ENCODE results near the gene EIF2D. TPM values are rescaled to one million over a fixed set of nuclear protein-coding genes. Genes with fewer than 3 reads are reported as not detected.

The EIF2D gene
- total and polyA plus RNA-seq, 2 of the 8 experiments (the other 6 are each of a cell fraction or from before 2014, with no cell fraction given): 36.1 to 37.1 TPM

DNA sequence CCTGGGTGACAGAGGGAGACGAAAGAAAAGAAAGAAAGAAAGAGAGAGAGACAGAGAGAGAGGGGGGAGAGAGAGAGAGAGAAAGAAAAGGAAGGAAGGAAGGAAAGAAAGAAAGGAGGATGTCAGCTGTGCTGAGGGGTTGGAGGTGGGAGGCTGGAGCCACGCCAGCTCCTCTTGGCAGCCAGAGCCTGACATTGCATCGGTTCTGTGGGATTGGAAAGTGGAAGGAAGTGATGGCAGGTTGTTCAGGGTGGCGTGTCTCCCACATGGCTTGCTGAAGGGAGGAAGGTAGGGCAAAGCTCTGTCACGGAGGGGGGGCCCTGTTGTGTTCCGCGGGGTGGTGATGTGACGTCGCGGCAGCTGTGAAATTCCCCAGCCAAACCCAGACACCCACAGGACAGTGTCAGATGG is 30.7 kb downstream of the EIF2D start:
- Histone ChIP-seq H3K9ac (replicated peaks in 1 of 4; ENCODE audit: extremely low read depth in 1 of 4, low read depth in 3 of 4, low read length in 3 of 4) (no peak overlapping the region), H3K4me2 (ENCODE audit: insufficient read depth in 1 of 2, low read depth in 2 of 2, low read length in 2 of 2) (no peak overlapping the region), H3K23me2 (ENCODE audit: low read depth, low read length) (no peaks in the 10 kb centered on the region), H2AK5ac (ENCODE audit: low read depth, low read length) (no peak overlapping the region), H3K4me1 (replicated peaks in 1 of 4; ENCODE audit: control insufficient read depth in 3 of 4, insufficient read depth in 4 of 4, low read length in 3 of 4) (no peaks in the 10 kb centered on the region), H4K5ac (ENCODE audit: insufficient read length, low read depth, low read length) (no peak overlapping the region), H3K27me3 (replicated peaks in 1 of 4; ENCODE audit: control insufficient read depth in 3 of 4, extremely low read depth in 1 of 4, insufficient read depth in 3 of 4, low read length in 3 of 4) (no peaks in the 10 kb centered on the region), H3K23ac (ENCODE audit: insufficient read length) (no peak overlapping the region), H3K56ac (replicated peaks; ENCODE audit: insufficient read length, low read depth, low read length) (no peak overlapping the region), H2BK5ac (ENCODE audit: low read depth, low read length) (no peak overlapping the region), H3K9me3 (ENCODE audit: insufficient read depth in 2 of 2, low read depth in 1 of 2, low read length in 1 of 2) (no peaks in the 10 kb centered on the region), H4K8ac (ENCODE audit: extremely low read depth, insufficient read depth, low read length) (no peak overlapping the region), H3K79me1 (ENCODE audit: low read depth, low read length) (no peaks in the 10 kb centered on the region), H4K91ac (replicated peaks; ENCODE audit: insufficient read length, low read length) (no peak overlapping the region), H3K27ac (ENCODE audit: low read depth, low read length) (no peak overlapping the region), H3K36me3 (ENCODE audit: control insufficient read depth in 2 of 4, insufficient read depth in 4 of 4, low read length in 3 of 4) (no peaks in the 10 kb centered on the region; a peak in 1 of 8 replicates), H3K18ac (ENCODE audit: extremely low read depth, low read length) (no peak overlapping the region), H2AFZ (ENCODE audit: low read length) (no peak overlapping the region), H4K20me1 (replicated peaks in 1 of 2; ENCODE audit: control insufficient read depth in 1 of 2, insufficient read depth in 2 of 2, low read length in 2 of 2) (no peaks in the 10 kb centered on the region), H3K14ac (ENCODE audit: insufficient read length) (no peak overlapping the region), H2BK20ac (ENCODE audit: low read length) (no peak overlapping the region), H3K79me2 (ENCODE audit: control insufficient read depth in 1 of 2, insufficient read depth in 2 of 2, low read length in 2 of 2) (no peaks in the 10 kb centered on the region), H2BK120ac (replicated peaks; ENCODE audit: low read depth, low read length) (no peak overlapping the region), H3K4me3 (ENCODE audit: extremely low read depth in 1 of 4, insufficient read depth in 2 of 4, low read depth in 3 of 4, low read length in 4 of 4) (no peak overlapping the region), H2BK15ac (ENCODE audit: low read length) (no peak overlapping the region), H2BK12ac (ENCODE audit: low read depth, low read length) (no peak overlapping the region), H3K4ac (replicated peaks; ENCODE audit: insufficient read length, low read depth, low read length) (no peak overlapping the region)
- FAIRE-seq: no peak
- ChIA-PET POLR2A (ENCODE audit: partially characterized antibody) (interaction anchor here (1.0 kb wide), 1 partner anchor 36 kb away, joined by 4 read pairs; no protein-coding TSS in a partner anchor), CTCF (ENCODE audit: partially characterized antibody) (interaction anchor here (0.7 to 16.9 kb wide), 15 partner anchors 10 to 111 kb away, joined by 3 to 298 read pairs (median 4); partner anchors contain the start of genes EIF2D and IKBKE)
- no peak for DNase-seq (ENCODE audit: low read depth in 1 of 2, low spot score in 2 of 2)
- WGBS, 2 experiments (ENCODE audit: extremely low coverage in 1 of 2, insufficient coverage in 1 of 2, insufficient read length in 1 of 2, insufficient replicate concordance in 2 of 2, low coverage in 1 of 2, low lambda C conversion rate in 2 of 2, missing lambda C conversion rate in 1 of 2): 88% methylated on average over 10 of the region's 10 CpGs; no CpG with 5 or more reads in 1 of the 2 experiments
- TF ChIP-seq SAP30 (IDR thresholded peaks at IDR 0.05; ENCODE audit: insufficient read depth, insufficient replicate concordance, low read length) (no peak), TAF7 (optimal IDR thresholded peaks at IDR 0.05; ENCODE audit: borderline replicate concordance, low read depth, low read length) (no peak), JUN (IDR thresholded peaks at IDR 0.05; ENCODE audit: low read depth, low read length) (no peak), ZNF274 (IDR thresholded peaks at IDR 0.05; ENCODE audit: borderline replicate concordance, extremely low read depth, low read length) (no peak), TEAD4 (IDR thresholded peaks at IDR 0.05; ENCODE audit: low read depth, low read length) (no peak), KDM4A (IDR thresholded peaks at IDR 0.05; ENCODE audit: low read depth, low read length, severe bottlenecking) (no peak), BRCA1 (IDR thresholded peaks at IDR 0.05; ENCODE audit: low read depth, low read length) (no peak), BCL11A (IDR thresholded peaks at IDR 0.05; ENCODE audit: low read depth in 2 of 2, low read length in 2 of 2) (no peak), GTF2F1 (IDR thresholded peaks at IDR 0.05; ENCODE audit: borderline replicate concordance, low read depth, low read length) (no peak), CHD1 (IDR thresholded peaks at IDR 0.05; ENCODE audit: low read depth, low read length) (no peak), NRF1 (IDR thresholded peaks at IDR 0.05; ENCODE audit: low read depth, low read length) (no peak), E2F6 (IDR thresholded peaks at IDR 0.05) (no peak)
- TF ChIP-seq, protein P1, sequence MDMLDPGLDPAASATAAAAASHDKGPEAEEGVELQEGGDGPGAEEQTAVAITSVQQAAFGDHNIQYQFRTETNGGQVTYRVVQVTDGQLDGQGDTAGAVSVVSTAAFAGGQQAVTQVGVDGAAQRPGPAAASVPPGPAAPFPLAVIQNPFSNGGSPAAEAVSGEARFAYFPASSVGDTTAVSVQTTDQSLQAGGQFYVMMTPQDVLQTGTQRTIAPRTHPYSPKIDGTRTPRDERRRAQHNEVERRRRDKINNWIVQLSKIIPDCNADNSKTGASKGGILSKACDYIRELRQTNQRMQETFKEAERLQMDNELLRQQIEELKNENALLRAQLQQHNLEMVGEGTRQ (IDR thresholded peaks at IDR 0.05; ENCODE audit: low read length): no peak

Measured in H1 (cell line).